Hepatocyte (in vitro differentiated cells): ENCODE measurements around the gene CCDC106.

ENCODE experiments used
- EZH2 ChIP-seq: fragments of 200-600 bp; sonication (generic); IDR thresholded peaks from 2 replicates; pipeline ENCODE4 v1.6.1; 2016; ENCODE audit warnings: antibody characterized with exemption, mild to moderate bottlenecking, borderline replicate concordance
- EZH2phosphoT487 ChIP-seq: fragments of 200-600 bp; sonication (generic); IDR thresholded peaks from one replicate; pipeline ENCODE4 v1.6.1; 2018; ENCODE audit warnings: antibody characterized with exemption, mild to moderate bottlenecking, low read depth, moderate library complexity; ENCODE audit not compliant: unreplicated experiment, severe bottlenecking
- TF ChIP-seq, protein P1 (sequence below): fragments of 200-600 bp; sonication (generic); IDR thresholded peaks from 2 replicates; pipeline ENCODE4 v1.5.1; 2016; ENCODE audit warnings: antibody characterized with exemption, mild to moderate bottlenecking; ENCODE audit not compliant: poor library complexity

DNA sequence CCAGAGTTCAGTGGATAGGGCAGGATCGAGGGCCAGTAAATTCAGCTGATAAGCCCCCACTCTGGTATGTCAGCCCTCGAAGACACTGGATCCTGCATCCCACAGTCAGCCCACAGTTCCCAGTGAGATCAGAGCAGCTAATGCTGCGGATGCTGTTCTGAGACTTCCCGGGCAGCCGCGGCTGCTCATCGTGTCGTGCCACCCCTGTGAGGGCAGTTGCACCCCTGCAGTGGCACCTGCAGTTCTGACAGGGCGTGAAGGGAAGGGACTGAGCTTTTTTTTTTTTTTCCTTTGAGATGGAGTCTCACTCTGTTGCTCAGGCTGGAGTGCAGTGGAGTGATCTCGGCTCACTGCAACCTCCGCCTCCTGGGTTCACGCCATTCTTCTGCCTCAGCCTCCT, 19.5 kb downstream of the CCDC106 start:
- TF ChIP-seq, protein P1, sequence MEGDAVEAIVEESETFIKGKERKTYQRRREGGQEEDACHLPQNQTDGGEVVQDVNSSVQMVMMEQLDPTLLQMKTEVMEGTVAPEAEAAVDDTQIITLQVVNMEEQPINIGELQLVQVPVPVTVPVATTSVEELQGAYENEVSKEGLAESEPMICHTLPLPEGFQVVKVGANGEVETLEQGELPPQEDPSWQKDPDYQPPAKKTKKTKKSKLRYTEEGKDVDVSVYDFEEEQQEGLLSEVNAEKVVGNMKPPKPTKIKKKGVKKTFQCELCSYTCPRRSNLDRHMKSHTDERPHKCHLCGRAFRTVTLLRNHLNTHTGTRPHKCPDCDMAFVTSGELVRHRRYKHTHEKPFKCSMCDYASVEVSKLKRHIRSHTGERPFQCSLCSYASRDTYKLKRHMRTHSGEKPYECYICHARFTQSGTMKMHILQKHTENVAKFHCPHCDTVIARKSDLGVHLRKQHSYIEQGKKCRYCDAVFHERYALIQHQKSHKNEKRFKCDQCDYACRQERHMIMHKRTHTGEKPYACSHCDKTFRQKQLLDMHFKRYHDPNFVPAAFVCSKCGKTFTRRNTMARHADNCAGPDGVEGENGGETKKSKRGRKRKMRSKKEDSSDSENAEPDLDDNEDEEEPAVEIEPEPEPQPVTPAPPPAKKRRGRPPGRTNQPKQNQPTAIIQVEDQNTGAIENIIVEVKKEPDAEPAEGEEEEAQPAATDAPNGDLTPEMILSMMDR: no peak
- TF ChIP-seq EZH2 (no peak), EZH2phosphoT487 (no peak)
